NK-92 treated with Interleukin-12 subunit alpha and Interleukin-12 subunit beta, amount 100 ng/mL, for 24 hours (cell line): ENCODE data around the gene CHN1.

Experiments used
- DNase-seq: peaks from one replicate; lab custom pipeline; 2025; lab: John Stamatoyannopoulos, UW

Gene CHN1

DNA sequence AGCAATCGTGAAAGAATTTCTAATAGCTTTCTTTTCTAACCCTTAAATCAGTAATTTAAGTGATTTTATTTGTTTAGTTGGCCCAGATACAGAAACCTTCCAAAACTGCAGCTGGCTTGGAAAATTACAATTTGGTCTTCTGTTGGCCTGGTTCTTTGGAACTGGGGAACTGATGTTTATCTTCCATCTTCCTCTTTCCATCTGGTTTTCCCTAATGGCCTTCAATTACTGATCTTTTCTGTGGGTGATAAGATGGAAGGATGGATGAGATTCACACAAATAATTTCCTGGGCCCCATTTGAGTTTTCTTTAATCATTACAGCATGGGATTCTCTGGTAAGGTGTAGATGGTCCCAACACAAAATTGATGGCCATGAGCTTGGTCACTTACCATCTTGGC is 134.4 kb downstream of the CHN1 start:
- no peak for DNase-seq

DNA sequence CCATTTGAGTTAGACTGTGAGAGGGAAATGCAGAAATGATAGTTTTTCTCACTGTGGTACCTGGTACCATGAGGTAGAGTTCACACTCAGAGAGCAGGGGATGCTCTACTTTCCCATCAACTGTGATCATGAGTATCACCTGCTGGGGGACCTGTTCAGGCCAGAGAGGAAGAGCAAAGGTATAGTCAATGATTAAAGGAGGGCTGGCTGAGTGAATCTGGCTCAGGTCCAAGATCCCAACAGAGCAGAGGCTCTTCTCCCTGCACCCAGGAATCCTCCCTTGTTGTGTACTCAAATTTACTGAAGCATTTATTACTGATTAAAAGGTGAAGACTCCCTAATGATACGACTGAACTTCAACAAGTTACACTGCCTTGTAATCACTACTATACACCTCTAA is 136.3 kb downstream of the CHN1 start:
- no peak for DNase-seq

DNA sequence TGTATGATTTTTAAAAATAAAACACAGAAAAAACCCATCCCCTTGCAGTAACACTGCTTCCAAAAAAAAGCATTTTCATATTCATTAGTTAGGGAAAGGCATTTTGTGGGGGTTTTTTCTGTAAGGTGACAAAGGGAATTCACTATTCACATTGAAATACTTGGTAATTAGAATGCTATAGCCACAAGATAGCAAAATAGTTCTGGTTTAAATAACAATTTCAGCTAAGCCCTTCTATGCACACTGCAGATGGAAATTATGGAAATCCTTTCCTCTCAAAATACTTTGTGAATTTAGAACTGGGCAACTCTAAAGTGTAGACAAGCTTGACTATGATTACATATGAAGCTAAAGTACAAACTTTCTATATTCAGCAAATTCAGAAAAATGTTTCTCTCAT is 138.8 kb downstream of the CHN1 start:
- no peak for DNase-seq

DNA sequence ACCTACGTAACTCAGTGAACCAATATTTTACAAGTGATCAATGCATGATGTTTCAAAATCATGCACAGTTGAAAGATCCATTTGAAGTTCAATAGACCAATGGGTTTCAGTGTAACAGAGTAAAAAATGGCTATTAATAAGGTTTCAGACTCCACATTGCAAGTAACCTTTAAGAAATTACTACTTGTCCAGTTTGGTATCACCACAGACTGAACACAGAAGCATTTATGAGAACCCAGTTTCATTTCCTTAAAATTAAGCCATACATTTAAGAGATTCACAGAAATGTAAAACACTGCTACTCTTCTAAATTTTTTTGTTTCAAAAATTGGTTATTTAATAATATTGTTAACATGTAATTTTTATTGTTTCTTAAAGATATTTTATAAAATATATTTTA is 142.0 kb downstream of the CHN1 start:
- no peak for DNase-seq

DNA sequence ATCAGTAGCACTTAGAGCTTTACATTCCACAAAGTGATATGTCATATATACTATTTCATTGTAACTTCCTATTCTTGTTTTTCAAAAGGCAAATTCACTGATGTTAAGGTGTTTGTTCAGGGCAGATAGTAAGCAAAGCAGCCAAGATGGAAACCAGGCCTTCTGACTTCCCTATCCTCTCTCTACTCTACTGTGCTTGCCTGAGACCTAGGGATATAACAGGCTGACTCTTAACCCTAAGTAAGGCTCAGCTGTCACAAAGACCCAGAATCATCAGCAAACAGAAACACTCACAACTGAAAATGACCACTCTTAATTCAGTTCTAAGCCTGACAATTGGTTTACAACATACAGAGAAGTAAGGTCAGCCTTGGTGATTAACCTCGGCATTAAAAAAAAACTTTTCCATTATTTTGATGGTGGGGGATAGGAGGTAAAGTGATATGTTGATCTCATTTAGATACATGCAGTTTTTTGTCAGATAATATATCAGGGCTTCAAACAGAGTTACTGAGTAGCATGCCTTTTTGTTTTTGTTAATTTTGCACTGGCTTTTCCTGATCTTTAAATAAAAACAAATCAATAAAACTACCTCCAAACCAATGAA is 145.5 kb downstream of the CHN1 start:
- DNase-seq: no peak

DNA sequence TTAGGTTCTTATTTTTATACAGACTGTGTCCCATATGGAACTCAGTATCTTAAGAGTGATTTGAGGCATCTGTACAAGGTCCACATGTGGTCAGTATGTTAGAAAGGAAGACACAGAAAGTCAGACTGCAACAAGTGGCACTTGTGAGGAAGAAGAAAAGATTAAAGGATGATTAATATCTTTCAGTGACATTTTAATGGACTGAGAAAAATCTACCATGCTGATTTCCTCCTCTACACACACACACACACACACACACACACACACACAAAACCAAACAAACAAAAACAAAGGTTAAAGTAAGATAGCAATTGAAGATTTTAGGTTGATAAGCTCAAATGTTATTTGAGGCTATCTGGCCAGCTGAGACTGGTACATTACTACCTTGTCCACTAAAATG is 146.4 kb downstream of the CHN1 start:
- no peak for DNase-seq

DNA sequence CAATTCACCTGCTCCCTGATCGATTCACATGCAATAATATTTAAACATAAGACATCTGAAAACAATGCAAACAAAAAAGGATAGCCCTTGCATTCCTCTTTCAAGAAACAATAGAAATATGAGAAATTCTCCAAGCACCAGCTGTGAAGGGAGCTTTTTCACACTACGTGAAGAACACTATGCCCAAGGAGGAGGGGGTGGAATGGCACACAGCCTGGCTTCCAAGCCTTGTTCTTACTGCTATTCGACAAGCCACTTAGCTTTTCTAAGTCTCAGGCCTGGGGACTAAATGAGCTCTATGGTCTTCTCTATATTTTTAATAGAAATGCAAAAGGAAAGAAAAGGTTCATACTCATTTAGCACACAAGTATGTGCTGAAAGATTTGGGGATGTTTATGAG is 148.7 kb downstream of the CHN1 start:
- DNase-seq: no peak

DNA sequence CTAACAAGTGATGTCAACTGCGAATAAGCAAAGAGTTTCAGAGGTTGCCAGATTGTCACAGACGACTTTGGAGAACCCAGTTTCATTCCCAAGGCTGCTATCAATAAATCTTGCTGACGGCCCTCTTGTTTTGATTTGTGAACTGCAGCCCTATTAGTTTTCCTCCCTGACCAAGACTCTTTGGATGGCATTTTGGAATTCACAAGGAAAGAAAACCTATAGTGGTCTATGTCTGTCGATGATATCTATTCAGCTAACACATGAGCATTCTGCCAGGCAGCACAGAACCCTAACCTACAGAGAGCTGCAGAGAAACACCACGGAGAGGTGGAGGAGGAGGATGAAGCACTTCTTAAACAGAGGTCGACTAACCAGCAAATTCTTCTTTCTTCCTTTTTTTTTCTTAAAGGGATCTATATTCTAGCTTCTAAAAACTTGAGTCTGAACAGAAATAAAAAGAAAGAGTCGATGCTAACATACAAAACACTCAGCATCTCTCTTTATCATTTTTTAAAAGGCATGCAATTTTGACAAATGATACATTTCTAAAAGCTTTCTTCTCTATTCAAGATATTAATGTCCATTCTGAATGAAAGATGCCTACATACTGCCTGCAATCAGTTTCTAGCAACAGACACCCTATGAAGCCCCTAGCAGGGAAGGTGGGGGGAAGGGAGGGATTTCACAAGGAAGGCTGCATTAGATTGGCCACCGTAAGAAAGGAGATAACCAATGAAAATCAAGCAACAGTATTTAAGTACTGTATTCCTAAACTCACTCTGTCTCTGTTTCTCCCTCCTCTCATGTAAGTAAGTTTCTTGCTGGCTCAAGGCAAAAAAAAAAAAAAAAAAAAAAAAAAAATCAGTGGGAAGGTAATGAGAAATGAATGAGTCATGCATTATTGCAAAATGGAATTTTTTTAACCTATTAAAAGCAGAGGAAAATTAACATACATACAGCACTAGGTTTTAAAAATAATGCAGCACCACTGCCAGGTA is 157.9 kb downstream of the CHN1 start:
- no peak for DNase-seq

DNA sequence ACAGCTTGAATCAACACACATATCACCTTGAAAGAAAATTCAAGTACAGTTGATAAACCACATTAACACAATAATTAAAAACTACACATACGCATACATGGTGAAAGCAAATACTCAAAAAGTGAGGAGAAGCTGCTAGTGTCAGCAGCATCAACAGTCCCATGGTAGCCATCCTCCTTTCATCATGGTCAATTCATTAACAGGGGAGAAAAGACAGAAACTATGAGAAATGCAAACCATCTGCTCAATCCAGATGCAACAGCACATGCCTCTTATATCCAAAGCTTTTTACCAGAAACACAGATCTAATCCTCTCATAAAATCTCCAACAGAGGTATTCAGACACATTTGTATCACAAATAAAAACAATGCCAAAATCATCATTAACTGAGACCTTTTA is 159.0 kb downstream of the CHN1 start:
- no peak for DNase-seq

DNA sequence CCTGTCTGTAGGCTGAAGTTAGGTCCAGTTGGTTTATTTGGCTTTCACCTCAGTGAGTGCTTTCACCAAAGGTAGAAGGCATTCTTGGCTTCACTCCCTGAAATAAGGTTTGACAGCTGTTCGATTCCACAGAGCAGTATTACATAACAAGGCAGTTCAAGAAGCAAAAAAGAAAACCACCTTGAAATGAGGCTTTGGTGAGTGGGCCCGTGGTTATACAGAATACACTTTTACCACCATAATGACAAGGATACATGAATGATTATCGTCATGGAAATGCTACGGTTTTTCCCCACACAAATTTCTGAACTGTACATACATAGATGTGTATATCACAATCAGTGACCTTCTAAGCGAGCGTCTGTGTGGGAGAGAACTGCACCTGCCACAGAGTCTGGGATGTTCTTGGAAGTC is 160.9 kb downstream of the CHN1 start:
- DNase-seq: no peak

DNA sequence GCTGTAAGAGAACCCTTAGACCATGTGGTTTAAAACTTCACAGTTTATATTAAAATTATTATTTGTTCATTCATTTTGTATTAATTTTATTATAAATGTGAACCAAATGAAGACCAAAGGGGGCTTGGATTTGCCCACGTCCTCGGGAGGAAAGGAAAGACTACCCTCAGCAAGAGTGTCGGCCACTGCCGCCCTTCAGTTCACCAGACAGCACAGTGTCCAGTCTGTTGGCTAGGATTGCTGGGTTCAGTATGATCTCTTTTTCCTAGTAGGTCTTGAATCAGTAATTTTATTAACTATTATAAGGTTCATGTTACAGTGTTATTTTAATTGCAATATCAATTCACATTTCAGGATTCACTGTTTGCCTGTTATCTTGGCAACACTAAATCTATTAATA is 162.7 kb downstream of the CHN1 start:
- DNase-seq: no peak

DNA sequence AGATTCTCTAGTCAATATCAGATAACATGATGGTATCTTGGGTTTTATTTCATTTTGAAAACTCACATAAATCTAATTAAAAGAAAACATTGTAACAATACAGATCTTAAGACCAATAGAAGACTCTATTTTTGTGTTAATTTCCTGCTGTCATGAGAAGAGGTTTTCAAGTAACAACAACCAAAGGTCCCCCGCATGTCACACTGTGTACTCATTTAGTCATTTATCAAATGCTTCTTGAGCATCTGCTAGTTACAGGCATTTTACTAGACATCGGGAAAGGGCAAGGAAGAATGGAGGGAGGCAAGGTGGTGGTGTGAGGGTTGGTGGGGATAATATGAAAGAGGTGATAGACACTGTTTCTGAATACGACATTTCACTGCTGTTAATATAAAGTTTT is 163.2 kb downstream of the CHN1 start:
- no peak for DNase-seq

DNA sequence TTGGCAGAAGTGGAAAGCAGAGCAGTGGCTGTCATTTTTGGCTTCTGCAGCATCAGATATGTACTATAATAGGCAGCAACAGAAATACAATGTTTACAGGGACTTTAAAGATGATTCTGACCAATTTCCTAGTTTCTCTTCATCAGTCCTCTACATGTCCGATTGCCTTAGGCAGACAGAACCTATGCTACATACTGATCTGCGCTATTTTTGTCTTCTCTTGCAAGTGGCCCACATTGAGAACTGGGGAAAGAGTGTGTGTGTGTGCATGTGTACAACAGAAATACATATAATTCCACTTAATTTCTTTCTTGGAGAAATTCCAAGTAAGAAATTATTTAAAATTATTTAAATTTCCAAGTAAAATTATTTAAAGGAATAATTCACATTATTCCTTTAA is 163.8 kb downstream of the CHN1 start:
- DNase-seq: no peak

DNA sequence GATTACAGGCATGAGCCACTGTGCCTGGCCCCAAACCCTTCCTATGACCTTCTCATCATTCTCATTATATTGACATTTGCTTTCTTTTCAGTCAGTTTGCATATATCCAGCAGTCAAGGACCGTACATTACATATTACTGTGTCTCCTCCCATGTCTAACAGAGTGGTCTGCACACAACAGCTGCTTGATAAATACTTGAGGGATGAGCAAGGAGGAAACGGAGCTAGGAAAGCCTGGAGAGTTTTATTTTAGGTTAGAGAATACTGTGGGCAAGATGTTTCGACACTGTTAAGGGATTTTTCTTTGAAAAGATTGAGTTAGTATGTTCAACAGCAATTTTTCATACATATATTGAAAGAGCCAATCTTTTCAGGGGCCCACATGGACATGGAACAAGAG is 164.7 kb downstream of the CHN1 start:
- DNase-seq: no peak

DNA sequence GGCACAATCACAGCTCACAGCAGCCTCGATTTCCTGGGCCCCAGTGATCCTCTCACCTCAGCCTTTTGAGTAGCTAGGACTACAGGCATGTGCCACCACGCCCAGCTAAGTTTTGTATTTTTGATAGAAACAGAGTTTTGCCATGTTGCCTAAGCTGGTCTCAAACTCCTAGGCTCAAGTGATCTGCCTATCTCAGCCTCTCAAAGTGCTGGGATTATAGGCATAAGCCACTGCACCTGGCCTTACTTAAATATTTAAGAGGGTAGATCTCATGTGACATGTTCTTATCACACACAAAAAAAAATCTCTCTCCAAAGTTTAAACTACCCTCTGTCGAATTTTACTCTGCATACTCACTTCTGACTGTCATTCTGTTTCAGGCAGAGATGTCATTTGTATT is 165.5 kb downstream of the CHN1 start:
- no peak for DNase-seq

DNA sequence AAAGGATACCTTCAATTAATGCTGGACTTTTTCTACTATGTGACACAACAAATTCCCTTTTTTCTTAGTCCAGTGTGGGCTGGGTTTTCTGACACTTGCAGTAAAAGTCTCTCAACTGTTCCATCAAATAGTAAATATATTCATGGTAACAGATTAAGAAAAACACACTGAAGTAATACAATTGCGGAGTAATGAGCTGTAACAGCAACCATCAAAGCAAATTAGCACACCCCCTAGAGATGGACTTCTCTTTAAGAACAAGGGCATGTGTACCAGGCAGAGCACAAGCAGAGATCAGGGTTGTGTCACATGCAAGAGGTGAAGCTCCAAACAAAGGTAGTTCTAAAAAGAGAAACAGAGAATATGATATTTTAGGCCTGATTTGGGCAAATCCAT is 168.2 kb downstream of the CHN1 start:
- no peak for DNase-seq

DNA sequence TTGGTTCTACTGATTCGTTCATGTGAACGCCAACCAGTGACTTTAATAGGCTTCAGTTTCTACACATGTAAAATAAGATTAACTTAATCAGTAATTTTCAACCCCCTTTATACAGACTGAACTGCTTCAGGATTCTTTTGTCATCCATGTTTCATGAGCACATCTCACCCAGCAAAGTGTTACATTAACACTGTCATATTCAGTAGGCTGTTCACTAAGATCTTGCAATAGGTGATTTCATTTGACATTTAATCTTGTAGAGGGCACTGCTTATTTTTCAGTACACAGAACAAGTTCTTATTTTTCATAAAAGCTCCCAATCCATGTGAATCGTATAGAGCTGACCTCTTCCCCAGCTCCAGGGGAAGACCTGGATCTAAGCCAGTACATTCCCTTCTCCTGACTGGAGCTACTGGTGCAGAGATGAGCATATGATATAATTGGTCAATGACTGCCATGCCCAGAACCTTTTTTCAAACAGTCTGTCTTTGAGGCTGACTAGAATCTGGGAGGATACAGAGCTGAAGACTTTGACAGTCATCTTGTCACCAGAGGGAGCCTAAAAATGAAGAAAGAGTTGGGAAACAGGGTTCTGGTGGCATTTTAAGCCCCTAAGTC is 168.7 kb downstream of the CHN1 start:
- DNase-seq: no peak

DNA sequence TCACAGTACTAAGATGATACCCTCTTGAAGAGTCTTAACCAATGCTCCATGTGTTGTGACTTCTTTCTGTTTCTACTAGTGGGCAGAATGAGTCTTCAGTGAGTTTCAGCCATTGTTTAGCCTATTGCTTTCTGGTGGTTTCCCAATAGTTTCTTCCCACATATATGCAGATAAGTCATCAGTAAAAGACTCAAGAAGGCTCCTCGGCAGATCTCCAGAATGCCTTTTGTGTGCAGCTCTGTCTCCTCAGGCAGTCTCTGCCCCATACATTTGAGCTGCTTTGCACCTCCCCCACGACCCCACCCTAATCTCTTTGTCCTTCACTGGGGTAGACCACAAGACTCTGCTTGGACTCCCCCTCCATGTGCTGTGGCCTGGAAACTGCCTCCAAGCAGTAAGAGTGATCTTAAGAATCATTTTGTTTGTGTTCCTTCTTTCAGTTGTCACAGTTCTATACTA is 169.4 kb downstream of the CHN1 start:
- no peak for DNase-seq

DNA sequence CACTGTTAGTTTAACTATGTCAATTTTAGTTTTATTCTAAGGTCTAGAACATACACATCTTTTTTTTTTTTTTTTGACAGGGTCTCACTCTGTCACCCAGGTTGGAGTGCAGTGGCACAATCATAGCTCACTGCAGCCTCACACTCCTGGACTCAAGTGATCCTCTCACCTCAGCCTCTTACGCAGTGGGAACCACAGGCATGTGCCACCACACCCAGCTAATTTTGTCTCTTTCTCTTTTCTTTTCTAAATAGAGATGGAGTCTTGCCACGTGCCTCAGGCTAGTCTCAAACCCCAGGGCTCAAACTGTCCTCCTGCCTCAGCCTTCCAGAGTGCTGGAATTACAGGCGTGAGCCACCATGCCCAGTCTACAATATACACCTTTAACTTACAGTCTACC is 171.4 kb downstream of the CHN1 start:
- DNase-seq: no peak

DNA sequence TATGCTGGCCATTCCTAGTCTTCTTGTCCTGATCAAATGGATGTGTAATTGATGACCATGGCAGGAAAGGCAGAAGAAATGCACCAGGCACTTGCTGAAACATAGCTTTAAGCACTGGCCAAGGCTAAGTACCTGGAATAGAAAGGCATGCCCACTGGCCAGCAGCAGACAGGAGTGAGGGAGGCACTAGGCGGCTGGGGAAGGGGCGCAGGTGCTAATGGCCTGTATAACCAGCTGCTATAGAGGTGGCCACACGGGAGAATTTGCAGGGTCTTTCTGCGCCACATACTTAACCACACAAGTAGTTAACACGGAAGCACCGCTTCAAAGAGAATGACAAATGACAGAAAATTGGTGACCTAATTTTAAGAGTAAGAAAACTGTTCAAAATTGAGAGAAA is 174.6 kb downstream of the CHN1 start:
- no peak for DNase-seq

DNA sequence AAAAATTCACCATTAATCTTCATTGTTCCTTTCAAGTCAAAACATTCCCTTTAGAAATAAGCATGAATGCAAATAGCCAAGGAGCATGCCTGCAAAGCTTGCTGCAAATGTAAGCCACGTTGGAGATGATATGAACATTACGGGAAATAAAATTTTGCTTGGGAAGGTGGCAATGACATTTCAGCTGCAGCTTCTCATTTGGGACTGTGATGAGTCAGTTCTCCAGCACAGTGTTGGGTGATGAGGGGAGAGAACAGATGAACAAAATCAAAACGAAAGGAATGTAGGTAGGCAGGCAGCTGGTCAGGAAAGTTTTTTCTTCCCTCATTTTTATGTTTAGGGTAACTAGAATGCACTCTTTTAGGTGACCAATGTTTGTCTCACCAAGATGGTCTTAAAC is 175.6 kb downstream of the CHN1 start:
- no peak for DNase-seq

DNA sequence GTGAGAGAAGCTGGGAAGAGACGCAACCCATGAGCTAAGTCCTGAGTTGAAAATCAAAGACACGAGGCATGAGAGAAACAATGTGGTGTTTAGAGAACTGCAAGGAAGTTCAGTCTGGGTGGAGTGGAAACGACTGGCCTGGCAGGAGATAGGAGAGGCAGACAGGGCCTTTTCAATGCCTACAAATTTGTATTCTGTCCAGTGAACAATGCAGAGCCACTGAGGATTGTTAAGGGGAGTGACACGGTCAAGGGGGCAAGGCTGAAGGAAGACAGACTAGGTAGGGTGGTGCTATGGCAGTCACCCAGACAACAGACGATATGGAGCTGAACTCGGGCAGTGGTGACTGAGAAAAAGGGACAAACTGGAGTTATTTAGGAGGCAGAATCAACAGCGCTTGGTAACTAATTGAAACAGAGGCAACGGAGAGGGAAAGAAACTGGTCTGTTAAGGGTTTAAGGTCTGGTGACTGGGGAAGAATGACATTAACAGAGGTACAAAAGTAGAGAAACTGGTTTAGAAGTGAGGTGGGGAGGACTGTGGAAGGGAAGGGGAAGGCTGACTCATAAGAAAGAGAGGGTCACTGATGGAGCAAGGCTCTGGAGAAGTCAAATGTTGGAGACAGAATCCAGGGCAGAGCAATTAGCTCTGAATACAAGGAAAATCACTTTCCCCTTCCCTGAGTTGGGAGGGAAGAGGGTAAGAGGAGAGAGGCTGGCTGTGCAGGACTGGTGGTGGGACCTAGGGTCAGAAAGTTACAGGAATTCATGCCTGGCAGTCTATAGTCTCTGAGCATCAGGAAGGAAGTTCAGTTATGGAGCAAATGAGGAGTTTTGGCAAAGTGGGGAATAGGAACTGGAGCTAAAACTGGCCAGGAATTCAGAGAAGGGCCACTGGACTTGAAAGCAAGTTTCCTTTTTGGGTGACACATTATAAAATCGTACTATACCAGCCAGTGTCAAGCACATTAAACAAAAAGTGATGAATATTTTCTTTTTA is 177.5 kb downstream of the CHN1 start:
- DNase-seq: no peak
